OCI-LY1 (cell line): ENCODE results near the gene TCP1.

ENCODE experiments used
- EZH2 ChIP-seq: fragments of 200-600 bp; sonication (generic), shearing (Covaris generic); IDR thresholded peaks from 2 replicates; pipeline ENCODE4 v1.8.0; 2017; ENCODE audit warnings: borderline replicate concordance, mixed run types, mild to moderate bottlenecking, antibody characterized with exemption, low read length, moderate library complexity, mixed read lengths
- TF ChIP-seq, protein P1 (sequence below): fragments of 200-600 bp; sonication (generic), shearing (Covaris generic); IDR thresholded peaks from 2 replicates; pipeline ENCODE4 v1.5.1; 2017; ENCODE audit warnings: mild to moderate bottlenecking, antibody characterized with exemption, low read length, moderate library complexity, mixed read lengths

DNA sequence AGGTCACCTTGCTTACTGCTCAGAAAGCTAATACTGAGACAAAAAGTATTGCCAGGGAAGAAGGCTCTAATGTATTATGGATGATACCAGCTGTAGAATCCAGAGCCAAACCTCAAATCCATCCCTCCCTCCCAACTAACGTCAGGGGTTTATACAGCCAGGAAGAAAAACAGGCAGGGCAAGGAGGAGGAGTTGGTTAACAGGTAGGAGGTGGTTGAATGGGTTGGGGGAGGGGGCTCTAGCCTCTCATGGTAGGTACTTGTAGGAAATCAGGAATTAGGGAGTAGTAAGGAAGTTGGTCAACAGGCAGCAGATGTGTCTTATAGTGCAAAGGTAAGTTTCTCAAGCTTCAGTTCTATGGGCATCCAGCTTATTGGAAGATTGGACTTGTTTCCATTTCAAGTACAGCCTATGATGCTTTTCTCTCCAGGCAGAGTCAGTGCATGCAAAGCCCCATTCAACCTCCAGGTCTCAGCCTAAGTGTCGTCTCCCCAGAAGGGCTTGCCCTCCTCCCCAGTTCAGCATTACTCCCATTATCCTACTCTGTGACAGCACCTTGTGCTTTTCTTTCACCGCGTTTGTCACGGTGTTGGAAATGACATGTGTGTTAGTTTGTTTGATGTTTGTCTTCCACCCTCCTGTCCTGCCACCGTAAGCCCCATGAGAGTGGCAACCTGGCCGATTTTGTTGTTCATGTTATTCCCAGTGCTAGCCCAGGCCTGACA is 48.8 kb upstream of the TCP1 start:
- TF ChIP-seq, protein P1, sequence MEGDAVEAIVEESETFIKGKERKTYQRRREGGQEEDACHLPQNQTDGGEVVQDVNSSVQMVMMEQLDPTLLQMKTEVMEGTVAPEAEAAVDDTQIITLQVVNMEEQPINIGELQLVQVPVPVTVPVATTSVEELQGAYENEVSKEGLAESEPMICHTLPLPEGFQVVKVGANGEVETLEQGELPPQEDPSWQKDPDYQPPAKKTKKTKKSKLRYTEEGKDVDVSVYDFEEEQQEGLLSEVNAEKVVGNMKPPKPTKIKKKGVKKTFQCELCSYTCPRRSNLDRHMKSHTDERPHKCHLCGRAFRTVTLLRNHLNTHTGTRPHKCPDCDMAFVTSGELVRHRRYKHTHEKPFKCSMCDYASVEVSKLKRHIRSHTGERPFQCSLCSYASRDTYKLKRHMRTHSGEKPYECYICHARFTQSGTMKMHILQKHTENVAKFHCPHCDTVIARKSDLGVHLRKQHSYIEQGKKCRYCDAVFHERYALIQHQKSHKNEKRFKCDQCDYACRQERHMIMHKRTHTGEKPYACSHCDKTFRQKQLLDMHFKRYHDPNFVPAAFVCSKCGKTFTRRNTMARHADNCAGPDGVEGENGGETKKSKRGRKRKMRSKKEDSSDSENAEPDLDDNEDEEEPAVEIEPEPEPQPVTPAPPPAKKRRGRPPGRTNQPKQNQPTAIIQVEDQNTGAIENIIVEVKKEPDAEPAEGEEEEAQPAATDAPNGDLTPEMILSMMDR = no peak
- no peak for TF ChIP-seq EZH2
